OCI-LY3 (cell line): Measurements from ENCODE around the gene TRMT5.
A peak's percentile ranks its signal among the peaks of the same experiment; 100 is the strongest.

Experiments
- H2AFZ ChIP-seq: fragments of 200-600, 300-600 bp; shearing (Covaris generic); 2 replicates; pipeline ENCODE4 v1.6.0; 2014; ENCODE audit warnings: antibody characterized with exemption, low read depth, low read length
- H3K27ac ChIP-seq: fragments of 200-600, 300-600 bp; sonication (generic); 2 replicates; pipeline ENCODE4 v1.5.1; 2014; ENCODE audit warnings: mild to moderate bottlenecking, low read length, moderate library complexity, mixed read lengths
- H3K27me3 ChIP-seq: fragments of 200-600, 300-600 bp; sonication (generic); 2 replicates; pipeline ENCODE4 v1.6.1; 2014; ENCODE audit warnings: low read depth, low read length, mixed read lengths
- H3K36me3 ChIP-seq: fragments of 200-600, 300-600 bp; sonication (generic); replicated peaks from 2 replicates; pipeline ENCODE3; 2014; ENCODE audit warnings: low read depth, low read length, mixed read lengths
- H3K4me1 ChIP-seq: fragments of 300-600, 200-600 bp; sonication (generic); 2 replicates; pipeline ENCODE4 v1.6.1; 2014; ENCODE audit warnings: low read length, mixed read lengths
- H3K4me2 ChIP-seq: fragments of 200-600, 300-600 bp; sonication (generic); 2 replicates; pipeline ENCODE4 v1.6.1; 2014; ENCODE audit warnings: low read length, mixed read lengths
- H3K4me3 ChIP-seq: fragments of 300-600, 200-600 bp; sonication (generic); 2 replicates; pipeline ENCODE4 v1.5.1; 2014; ENCODE audit warnings: antibody characterized with exemption, mild to moderate bottlenecking, low read length, moderate library complexity
- H3K79me2 ChIP-seq: fragments of 300-600, 200-600 bp; shearing (Covaris generic); 2 replicates; pipeline ENCODE4 v1.6.1; 2014; ENCODE audit warnings: mild to moderate bottlenecking, low read length, mixed read lengths
- H3K9ac ChIP-seq: fragments of 300-600, 200-600 bp; shearing (Covaris generic); 2 replicates; pipeline ENCODE4 v1.6.0; 2014; ENCODE audit warnings: mild to moderate bottlenecking, low read length, moderate library complexity
- H3K9me3 ChIP-seq: fragments of 200-600, 300-600 bp; shearing (Covaris generic); 2 replicates; pipeline ENCODE4 v1.6.1; 2014; ENCODE audit warnings: low read length, mixed read lengths; ENCODE audit not compliant: insufficient read depth
- H4K20me1 ChIP-seq: fragments of 200-600, 300-600 bp; sonication (generic); 2 replicates; pipeline ENCODE4 v1.6.1; 2016; ENCODE audit warnings: low read length, mixed read lengths; ENCODE audit not compliant: insufficient read depth
- CTCF ChIP-seq: fragments of 200-600, 300-600 bp; sonication (generic); IDR thresholded peaks from 2 replicates; pipeline ENCODE4 v1.5.1; 2014; ENCODE audit warnings: antibody characterized with exemption, low read length, low read depth
- EZH2phosphoT487 ChIP-seq: fragments of 200-600 bp; shearing (Covaris generic); IDR thresholded peaks from 2 replicates; pipeline ENCODE4 v1.6.1; 2018; ENCODE audit warnings: antibody characterized with exemption, mixed run types, low read depth

TRMT5 gene, protein sequence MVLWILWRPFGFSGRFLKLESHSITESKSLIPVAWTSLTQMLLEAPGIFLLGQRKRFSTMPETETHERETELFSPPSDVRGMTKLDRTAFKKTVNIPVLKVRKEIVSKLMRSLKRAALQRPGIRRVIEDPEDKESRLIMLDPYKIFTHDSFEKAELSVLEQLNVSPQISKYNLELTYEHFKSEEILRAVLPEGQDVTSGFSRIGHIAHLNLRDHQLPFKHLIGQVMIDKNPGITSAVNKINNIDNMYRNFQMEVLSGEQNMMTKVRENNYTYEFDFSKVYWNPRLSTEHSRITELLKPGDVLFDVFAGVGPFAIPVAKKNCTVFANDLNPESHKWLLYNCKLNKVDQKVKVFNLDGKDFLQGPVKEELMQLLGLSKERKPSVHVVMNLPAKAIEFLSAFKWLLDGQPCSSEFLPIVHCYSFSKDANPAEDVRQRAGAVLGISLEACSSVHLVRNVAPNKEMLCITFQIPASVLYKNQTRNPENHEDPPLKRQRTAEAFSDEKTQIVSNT

GRCh38 chr14:60980811-60981632, at the start of gene TRMT5, which contains the start of gene SLC38A6:
TRMT5 (minus strand) TSS chr14:60981079; CDS start chr14:60980973, 106 bp downstream.
SLC38A6 (plus strand) TSS chr14:60981245; CDS start chr14:60981278, 33 bp downstream.
- peak within 1 kb of the TSS; percentile 100 for H3K4me3 ChIP-seq
- peak within 1 kb of the TSS; percentile 97 for H2AFZ ChIP-seq
- no peaks in the 10 kb centered on the region for H3K27me3 ChIP-seq
- H3K27ac ChIP-seq = peak within 1 kb of the TSS; percentile 46
- no peaks in the 10 kb centered on the region for H4K20me1 ChIP-seq
- H3K9ac ChIP-seq = peak within 1 kb of the TSS; percentile 89
- H3K4me2 ChIP-seq = peak within 1 kb of the TSS; percentile 88
- H3K79me2 ChIP-seq = peaks cover 28% of the 10 kb centered on the region
- H3K36me3 ChIP-seq = peaks cover 28% of the 10 kb centered on the region
- H3K9me3 ChIP-seq = no peaks in the 10 kb centered on the region
- H3K4me1 ChIP-seq = peaks cover 26% of the 10 kb centered on the region
- TF ChIP-seq EZH2phosphoT487 = no peak
- TF ChIP-seq CTCF = no peak

- peaks cover 10% of the 10 kb centered on the region for H3K4me1 ChIP-seq
- H3K9me3 ChIP-seq = no peaks in the 10 kb centered on the region
- H3K4me3 ChIP-seq = no peak overlapping the region
- TF ChIP-seq CTCF (no peak), EZH2phosphoT487 (no peak)
- no peak overlapping the region for H3K4me2 ChIP-seq
- H3K27ac ChIP-seq = no peak overlapping the region
- no peak overlapping the region for H3K9ac ChIP-seq
- H3K27me3 ChIP-seq = no peaks in the 10 kb centered on the region
- H3K79me2 ChIP-seq = no peaks in the 10 kb centered on the region
- H3K36me3 ChIP-seq = no peaks in the 10 kb centered on the region
- H2AFZ ChIP-seq = no peak overlapping the region
- H4K20me1 ChIP-seq = no peaks in the 10 kb centered on the region
Observed at GRCh38 chr14:61026526-61026925, 45.6 kb upstream of the TRMT5 start.

- Histone ChIP-seq H2AFZ (no peak overlapping the region), H3K27ac (no peak overlapping the region), H3K79me2 (no peaks in the 10 kb centered on the region), H3K36me3 (no peaks in the 10 kb centered on the region), H3K4me2 (no peak overlapping the region), H3K9me3 (no peaks in the 10 kb centered on the region), H4K20me1 (no peaks in the 10 kb centered on the region), H3K4me3 (no peak overlapping the region), H3K9ac (no peak overlapping the region), H3K27me3 (no peaks in the 10 kb centered on the region), H3K4me1 (peaks cover 10% of the 10 kb centered on the region)
- TF ChIP-seq EZH2phosphoT487 = no peak
- peak; percentile 93 for TF ChIP-seq CTCF
Observed at GRCh38 chr14:61025251-61026223, 44.7 kb upstream of the TRMT5 start.
